ENCODE data around the gene ATP11A. TPM values are rescaled to one million over a fixed set of nuclear protein-coding genes. Genes with fewer than 3 reads are reported as not detected.
A peak's percentile ranks its signal among the peaks of the same experiment; 100 is the strongest.

The ATP11A gene
- total RNA-seq, 1 donor from 2014 or later, result 281 TPM

GRCh38 chr13:112647256-112647655 lies 42.6 kb upstream of the ATP11A start:
- Histone ChIP-seq H3K27ac (no peak overlapping the region), H3K9me3 (no peaks in the 10 kb centered on the region), H3K4me3 (no peak overlapping the region), H3K36me3 (no peaks in the 10 kb centered on the region), H3K27me3 (ENCODE audit: low read depth) (no peaks in the 10 kb centered on the region), H3K4me1 (peaks cover 3% of the 10 kb centered on the region)
- TF ChIP-seq CTCF (IDR thresholded peaks at IDR 0.05), result no peak
- intact Hi-C loops (cut with DNase I), result no loop called here
- ATAC-seq (no peak), DNase-seq (peak; percentile 9)

DNA sequence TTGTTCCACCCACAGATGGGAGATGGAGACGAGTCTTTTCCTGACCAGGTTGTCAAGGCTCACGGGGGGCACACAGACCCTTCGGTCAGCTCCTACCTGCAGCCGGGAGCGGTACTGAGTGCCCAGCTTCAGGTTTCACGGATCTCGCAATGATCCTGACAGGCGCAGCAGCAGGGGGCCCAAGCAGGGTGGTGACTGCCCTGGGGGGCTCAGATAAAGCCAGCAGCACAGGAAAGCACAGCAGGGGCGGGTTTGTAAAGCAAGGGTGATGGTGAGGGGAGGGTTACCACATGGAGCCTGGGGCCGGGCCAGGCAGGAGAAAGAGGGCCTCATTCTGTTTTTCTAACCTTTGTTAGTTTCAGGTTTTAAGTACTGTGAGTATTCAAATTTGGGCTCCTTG lies 41.7 kb upstream of the ATP11A start:
- intact Hi-C loops (cut with DNase I), result no loop called here
- no peak for ATAC-seq
- H3K27ac ChIP-seq, result no peak overlapping the region

DNA sequence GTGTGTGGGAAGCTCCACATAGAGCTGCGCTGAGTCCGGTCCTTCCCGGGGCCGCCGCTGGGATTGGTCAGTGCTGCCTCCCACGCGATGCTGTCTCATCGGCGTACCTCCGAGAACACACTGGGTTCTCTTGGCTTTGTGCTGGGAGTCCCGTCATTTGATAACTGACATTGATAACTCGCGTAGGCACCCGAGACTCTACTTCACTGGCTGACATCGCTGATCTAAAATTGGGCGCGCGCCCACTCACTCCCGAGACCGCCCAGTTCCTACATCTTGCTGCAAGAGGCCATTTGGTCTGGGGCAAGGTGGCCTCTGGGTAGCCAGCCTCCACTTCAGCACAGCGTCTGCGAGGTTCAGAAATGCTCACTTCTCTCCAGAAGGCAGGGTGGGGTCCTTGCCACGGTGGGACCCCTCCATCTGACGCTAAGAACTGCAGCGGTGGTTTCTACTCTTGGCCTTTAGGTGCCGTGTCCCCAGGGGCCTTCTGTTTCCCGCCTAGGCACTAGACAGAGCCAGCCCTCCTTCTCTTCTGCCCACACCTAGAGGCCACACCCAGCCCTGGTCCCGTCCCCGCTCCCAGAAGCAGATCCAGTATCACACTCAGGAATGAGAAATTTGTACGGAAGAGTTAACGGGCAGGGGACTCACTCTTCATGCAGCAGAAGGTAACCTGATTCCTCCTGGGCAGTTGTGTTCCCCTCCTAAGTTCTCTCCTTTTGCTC lies 40.7 kb upstream of the ATP11A start:
- intact Hi-C loops (cut with DNase I), result no loop called here
- peak; percentile 43 for DNase-seq
- TF ChIP-seq CTCF (IDR thresholded peaks at IDR 0.05), result no peak

More for the DNA sequence above, 41.7 kb upstream of the ATP11A start:
- no peak overlapping the region for H3K4me3 ChIP-seq
- peaks cover 7% of the 10 kb centered on the region for H3K4me1 ChIP-seq
- H3K27me3 ChIP-seq (ENCODE audit: low read depth), result no peaks in the 10 kb centered on the region
- no peak for TF ChIP-seq CTCF (IDR thresholded peaks at IDR 0.05)
- DNase-seq, result peak; percentile 20
- no peaks in the 10 kb centered on the region for H3K9me3 ChIP-seq
- H3K36me3 ChIP-seq, result no peaks in the 10 kb centered on the region

DNA sequence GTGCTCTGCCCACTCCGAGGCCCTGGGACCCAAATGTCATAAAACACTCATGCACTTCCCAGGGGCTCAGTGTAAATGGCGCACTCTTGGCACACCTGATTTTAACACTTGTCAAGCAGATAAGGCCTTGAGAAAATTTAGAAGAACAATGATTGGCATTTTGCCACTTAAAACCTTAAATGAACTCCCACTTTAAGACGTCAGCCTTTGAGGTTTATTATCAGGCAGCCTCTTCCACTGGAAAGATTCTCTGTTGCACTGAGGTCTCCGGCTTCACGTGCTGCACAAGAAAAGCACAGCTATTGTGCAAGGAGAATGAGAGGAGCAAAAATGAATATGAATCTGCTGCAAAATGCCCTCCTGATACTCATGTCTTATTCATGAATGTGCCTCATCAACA lies 38.5 kb upstream of the ATP11A start:
- ATAC-seq, result no peak
- no peak for TF ChIP-seq CTCF (IDR thresholded peaks at IDR 0.05)
- H3K27me3 ChIP-seq (ENCODE audit: low read depth), result no peaks in the 10 kb centered on the region
- no peaks in the 10 kb centered on the region for H3K9me3 ChIP-seq
- no peaks in the 10 kb centered on the region for H3K36me3 ChIP-seq
- H3K4me1 ChIP-seq, result peaks cover 7% of the 10 kb centered on the region
- intact Hi-C loops (cut with DNase I), result no loop called here
- H3K4me3 ChIP-seq, result no peak overlapping the region
- no peak for DNase-seq
- H3K27ac ChIP-seq, result no peak overlapping the region

More for the DNA sequence above, 40.7 kb upstream of the ATP11A start:
- ATAC-seq, result no peak
- Histone ChIP-seq H3K36me3 (no peaks in the 10 kb centered on the region), H3K4me1 (peaks cover 7% of the 10 kb centered on the region), H3K9me3 (no peaks in the 10 kb centered on the region), H3K4me3 (no peak overlapping the region), H3K27ac (no peak overlapping the region), H3K27me3 (ENCODE audit: low read depth) (no peaks in the 10 kb centered on the region)

DNA sequence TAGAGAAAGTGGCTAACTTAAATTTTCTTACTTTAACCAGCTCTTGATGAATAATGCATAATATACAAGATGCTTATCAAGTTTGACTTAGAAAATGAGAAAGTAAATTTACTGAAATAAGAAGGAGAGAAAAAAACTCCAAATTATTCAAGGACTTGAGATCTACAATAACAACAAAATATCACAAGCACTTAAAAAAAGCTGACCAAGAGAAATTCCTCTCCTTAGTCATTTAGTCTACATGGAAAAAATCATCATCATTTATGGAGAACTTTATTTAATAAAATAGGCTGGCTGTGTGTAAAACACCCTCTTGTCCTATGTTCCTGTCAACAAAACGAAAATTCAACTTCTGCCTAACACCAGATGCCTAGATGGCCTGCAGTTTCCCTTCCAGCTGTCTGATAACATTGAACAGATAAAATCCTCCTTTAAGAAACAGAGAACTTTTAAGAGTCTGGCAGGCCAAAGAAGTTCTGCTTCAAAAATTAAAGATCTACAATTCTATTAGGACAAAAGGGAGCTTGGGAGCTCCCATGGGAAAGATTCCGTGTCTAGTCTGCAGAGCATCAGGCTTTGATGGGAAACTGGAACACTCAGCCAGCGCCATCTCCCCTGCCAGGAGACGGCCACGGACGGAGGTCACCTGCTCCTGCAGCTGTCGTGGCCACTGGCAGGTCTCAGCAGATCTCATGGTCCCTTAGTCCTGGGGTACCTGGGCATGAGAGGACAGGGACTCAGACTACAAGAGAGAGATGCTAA lies 37.9 kb upstream of the ATP11A start:
- Histone ChIP-seq H3K27me3 (ENCODE audit: low read depth) (no peaks in the 10 kb centered on the region), H3K36me3 (no peaks in the 10 kb centered on the region), H3K4me1 (peaks cover 7% of the 10 kb centered on the region), H3K9me3 (no peaks in the 10 kb centered on the region), H3K27ac (no peak overlapping the region), H3K4me3 (no peak overlapping the region)
- ATAC-seq (no peak), DNase-seq (peak; percentile 32)
- no peak for TF ChIP-seq CTCF (IDR thresholded peaks at IDR 0.05)
- intact Hi-C loops (cut with DNase I), result no loop called here

All from lower lobe of right lung (tissue), 2 donors.